Measurements from ENCODE around the gene LAMB4. TPM values are rescaled to one million over a fixed set of nuclear protein-coding genes. Genes with fewer than 3 reads are reported as not detected.

LAMB4 gene
- total and polyA plus RNA-seq, 2 of the 4 experiments (the other 2 are of a cell fraction) = 0.12 to 0.18 TPM

DNA sequence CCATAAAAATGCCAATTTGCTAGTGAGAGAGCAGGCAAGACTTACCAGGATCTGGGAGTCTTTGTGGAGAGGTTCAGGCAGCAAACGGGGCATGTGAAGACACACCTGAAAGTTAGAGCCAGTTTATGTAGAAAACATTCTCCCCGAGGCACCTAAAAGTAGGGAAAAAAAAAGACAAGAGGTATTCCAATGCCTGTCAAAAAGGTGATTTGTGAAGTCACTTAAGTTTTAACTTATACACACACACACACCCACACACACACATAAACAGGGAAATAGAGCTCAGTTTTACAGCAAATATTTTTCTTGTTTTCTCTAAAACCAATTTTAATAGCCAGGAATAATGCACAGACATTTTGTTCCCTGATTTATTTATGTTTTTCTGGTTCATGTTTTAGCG lies at the start of gene LAMB4 (continued):
- TF ChIP-seq CEBPB (IDR thresholded peaks at IDR 0.05; ENCODE audit: low read depth, low read length) = no peak
- TF ChIP-seq FOS (IDR thresholded peaks at IDR 0.05; ENCODE audit: low read depth, low read length) = no peak
- no peak for TF ChIP-seq MAZ (IDR thresholded peaks at IDR 0.05; ENCODE audit: borderline replicate concordance, low read depth, low read length)
- no peak for TF ChIP-seq USF2 (IDR thresholded peaks at IDR 0.05; ENCODE audit: low read depth, low read length)

- in situ Hi-C loops (cut with MboI; ENCODE audit: low sequenced_read_pairs) (loop anchor here (10.0 kb wide), 1 partner anchor 316 kb away; no protein-coding TSS in a partner anchor), intact Hi-C loops (cut with micrococcal nuclease) (no loop called here), dilution Hi-C loops (cut with HindIII; ENCODE audit: low sequenced_read_pairs, unreplicated experiment) (loop anchor here (25.0 kb wide), 1 partner anchor 309 kb away; no protein-coding TSS in a partner anchor)
- no peaks in the 10 kb centered on the region for H3K4me1 ChIP-seq (ENCODE audit: control insufficient read depth, insufficient read depth, low read length)
- no peak overlapping the region for H2BK15ac ChIP-seq (ENCODE audit: low read depth, low read length)
- ATAC-seq (ENCODE audit: low read depth) (no peak), DNase-seq (no peak)
- no peak overlapping the region for H3K23ac ChIP-seq (ENCODE audit: low read depth, low read length)
- no TSS peak for BruUV-seq (replicated peaks)
- ChIA-PET CTCF (interaction anchor here (0.8 to 2.5 kb wide), 2 partner anchors 319 to 325 kb away, joined by 3 to 7 read pairs; no protein-coding TSS in a partner anchor), POLR2A (ENCODE audit: unreplicated experiment) (no interaction called here)
- no peak overlapping the region for H3K4me2 ChIP-seq (ENCODE audit: low read depth, low read length)
- H3K27me3 ChIP-seq (ENCODE audit: control insufficient read depth, insufficient read depth, low read length) = peaks cover 15% of the 10 kb centered on the region
- H2AFZ ChIP-seq (replicated peaks; ENCODE audit: low read length, poor library complexity) = no peak overlapping the region
- H3K4me3 ChIP-seq (ENCODE audit: insufficient read depth, low read depth, low read length) = no peak overlapping the region
- H3K27ac ChIP-seq (ENCODE audit: insufficient read depth, low read length) = no peak overlapping the region
- H3K9me3 ChIP-seq (ENCODE audit: control insufficient read depth, insufficient read depth, low read length) = no peaks in the 10 kb centered on the region
- H2BK5ac ChIP-seq (ENCODE audit: low read depth, low read length, poor library complexity, severe bottlenecking) = no peak overlapping the region
- no peak overlapping the region for H3K18ac ChIP-seq (ENCODE audit: low read depth, low read length)
- H2AK5ac ChIP-seq (ENCODE audit: low read depth, low read length) = no peak overlapping the region
- no peak overlapping the region for H2BK120ac ChIP-seq (ENCODE audit: low read depth, low read length)
- H3K9me1 ChIP-seq (ENCODE audit: insufficient read depth, low read length) = no peaks in the 10 kb centered on the region
- no peak overlapping the region for H4K91ac ChIP-seq (ENCODE audit: insufficient read depth, low read depth, low read length)
- TF ChIP-seq FOS (IDR thresholded peaks at IDR 0.05; ENCODE audit: low read depth, low read length) (no peak), ELK1 (IDR thresholded peaks at IDR 0.05; ENCODE audit: borderline replicate concordance, low read depth, low read length) (no peak), MXI1 (IDR thresholded peaks at IDR 0.05; ENCODE audit: borderline replicate concordance, low read depth, low read length) (no peak), BHLHE40 (IDR thresholded peaks at IDR 0.05; ENCODE audit: low read depth, low read length) (no peak), RCOR1 (IDR thresholded peaks at IDR 0.05; ENCODE audit: insufficient replicate concordance, low read length) (no peak), NFE2L2 (IDR thresholded peaks at IDR 0.05; ENCODE audit: low read depth, low read length) (no peak), RAD21 (IDR thresholded peaks at IDR 0.05; ENCODE audit: low read length) (no peak), CEBPB (IDR thresholded peaks at IDR 0.05; ENCODE audit: low read depth, low read length) (no peak), MAFK (IDR thresholded peaks at IDR 0.05; ENCODE audit: low read depth, low read length) (no peak), POLR2A (IDR thresholded peaks at IDR 0.05; ENCODE audit: low read depth, low read length) (no peak), RFX5 (IDR thresholded peaks at IDR 0.05; ENCODE audit: low read depth, low read length) (no peak), MAZ (IDR thresholded peaks at IDR 0.05; ENCODE audit: borderline replicate concordance, low read depth, low read length) (no peak)
- TF ChIP-seq, protein P1, sequence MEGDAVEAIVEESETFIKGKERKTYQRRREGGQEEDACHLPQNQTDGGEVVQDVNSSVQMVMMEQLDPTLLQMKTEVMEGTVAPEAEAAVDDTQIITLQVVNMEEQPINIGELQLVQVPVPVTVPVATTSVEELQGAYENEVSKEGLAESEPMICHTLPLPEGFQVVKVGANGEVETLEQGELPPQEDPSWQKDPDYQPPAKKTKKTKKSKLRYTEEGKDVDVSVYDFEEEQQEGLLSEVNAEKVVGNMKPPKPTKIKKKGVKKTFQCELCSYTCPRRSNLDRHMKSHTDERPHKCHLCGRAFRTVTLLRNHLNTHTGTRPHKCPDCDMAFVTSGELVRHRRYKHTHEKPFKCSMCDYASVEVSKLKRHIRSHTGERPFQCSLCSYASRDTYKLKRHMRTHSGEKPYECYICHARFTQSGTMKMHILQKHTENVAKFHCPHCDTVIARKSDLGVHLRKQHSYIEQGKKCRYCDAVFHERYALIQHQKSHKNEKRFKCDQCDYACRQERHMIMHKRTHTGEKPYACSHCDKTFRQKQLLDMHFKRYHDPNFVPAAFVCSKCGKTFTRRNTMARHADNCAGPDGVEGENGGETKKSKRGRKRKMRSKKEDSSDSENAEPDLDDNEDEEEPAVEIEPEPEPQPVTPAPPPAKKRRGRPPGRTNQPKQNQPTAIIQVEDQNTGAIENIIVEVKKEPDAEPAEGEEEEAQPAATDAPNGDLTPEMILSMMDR (conservative IDR thresholded peaks at IDR 0.05; ENCODE audit: low read depth, low read length) = no peak
- WGBS, 2 experiments (ENCODE audit: extremely low coverage in 2 of 2, insufficient read length in 1 of 2) = 60% methylated on average over 1 of the region's 3 CpGs; no CpG with 5 or more reads in 1 of the 2 experiments
- no peak overlapping the region for H3K14ac ChIP-seq (replicated peaks; ENCODE audit: low read depth, low read length)
- no peak overlapping the region for H2AK9ac ChIP-seq (replicated peaks; ENCODE audit: low read depth, low read length, poor library complexity)
- no peak overlapping the region for H4K5ac ChIP-seq (ENCODE audit: low read depth, low read length)
- no peaks in the 10 kb centered on the region for H4K20me1 ChIP-seq (ENCODE audit: insufficient read depth, low read length)
- H4K8ac ChIP-seq (ENCODE audit: low read depth in 2 of 2, low read length in 2 of 2) = no peak overlapping the region
- no peak overlapping the region for H2BK20ac ChIP-seq (ENCODE audit: low read depth, low read length)
- no peaks in the 10 kb centered on the region for H3K79me1 ChIP-seq (ENCODE audit: low read depth in 1 of 2, low read length in 2 of 2)
- H3K4ac ChIP-seq (ENCODE audit: low read depth, low read length) = no peak overlapping the region
- H3K36me3 ChIP-seq (ENCODE audit: control insufficient read depth, insufficient read depth, low read length) = no peaks in the 10 kb centered on the region
- no peak overlapping the region for H3K56ac ChIP-seq (ENCODE audit: extremely low read depth, insufficient read depth, low read length)
- no peak overlapping the region for H3K9ac ChIP-seq (ENCODE audit: low read depth, low read length)
Observed at GRCh38 chr7:108178398-108178797, 48.2 kb upstream of the LAMB4 start.
